Measurements from ENCODE around the gene CBLC.

DNA sequence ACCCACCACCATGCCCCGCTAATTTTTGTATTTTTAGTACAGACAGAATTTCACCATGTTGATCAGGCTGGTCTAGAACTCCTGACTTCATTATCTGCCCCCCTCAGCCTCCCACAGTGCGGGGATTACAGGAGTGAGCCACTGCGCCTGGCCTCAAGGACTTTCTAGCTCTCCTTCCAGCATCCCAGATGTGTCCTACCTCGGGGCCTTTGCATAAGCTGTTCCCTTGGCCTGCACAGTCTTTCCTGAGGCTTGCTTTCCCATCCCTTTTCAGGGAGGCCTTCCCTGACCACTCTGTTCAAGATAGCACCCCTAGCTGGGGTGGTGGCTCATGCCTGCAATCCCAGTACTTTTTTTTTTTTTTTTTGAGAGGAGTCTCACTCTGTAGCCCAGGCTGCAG lies 16.9 kb downstream of the CBLC start:
- TF ChIP-seq POLR2A (IDR thresholded peaks at IDR 0.05) (no peak), CTCF (IDR thresholded peaks at IDR 0.05) (no peak)
